Lower leg skin (tissue), 3 donors: ENCODE measurements around the gene OR9Q1.

Source experiments
- POLR2A ChIP-seq, 2 donors: fragments of 450-650 bp; IDR thresholded peaks; one replicate each; pipeline ENCODE4 v1.6.1; 2016 to 2017; ENCODE audit warnings: antibody characterized with exemption in 2 of 2, mild to moderate bottlenecking in 1 of 2, moderate library complexity in 1 of 2
- TF ChIP-seq, protein P1 (sequence below), 3 donors: fragments of 450-650 bp; IDR thresholded peaks; one replicate each; pipeline ENCODE4 v1.5.1; 2016; ENCODE audit warnings: antibody characterized with exemption in 3 of 3, mild to moderate bottlenecking in 3 of 3, moderate library complexity in 2 of 3

- TF ChIP-seq, protein P1, sequence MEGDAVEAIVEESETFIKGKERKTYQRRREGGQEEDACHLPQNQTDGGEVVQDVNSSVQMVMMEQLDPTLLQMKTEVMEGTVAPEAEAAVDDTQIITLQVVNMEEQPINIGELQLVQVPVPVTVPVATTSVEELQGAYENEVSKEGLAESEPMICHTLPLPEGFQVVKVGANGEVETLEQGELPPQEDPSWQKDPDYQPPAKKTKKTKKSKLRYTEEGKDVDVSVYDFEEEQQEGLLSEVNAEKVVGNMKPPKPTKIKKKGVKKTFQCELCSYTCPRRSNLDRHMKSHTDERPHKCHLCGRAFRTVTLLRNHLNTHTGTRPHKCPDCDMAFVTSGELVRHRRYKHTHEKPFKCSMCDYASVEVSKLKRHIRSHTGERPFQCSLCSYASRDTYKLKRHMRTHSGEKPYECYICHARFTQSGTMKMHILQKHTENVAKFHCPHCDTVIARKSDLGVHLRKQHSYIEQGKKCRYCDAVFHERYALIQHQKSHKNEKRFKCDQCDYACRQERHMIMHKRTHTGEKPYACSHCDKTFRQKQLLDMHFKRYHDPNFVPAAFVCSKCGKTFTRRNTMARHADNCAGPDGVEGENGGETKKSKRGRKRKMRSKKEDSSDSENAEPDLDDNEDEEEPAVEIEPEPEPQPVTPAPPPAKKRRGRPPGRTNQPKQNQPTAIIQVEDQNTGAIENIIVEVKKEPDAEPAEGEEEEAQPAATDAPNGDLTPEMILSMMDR (IDR thresholded peaks at IDR 0.05): no peak
- no peak for TF ChIP-seq POLR2A (IDR thresholded peaks at IDR 0.05)
These were observed 20.6 kb upstream of the OR9Q1 start for GRCh38 chr11:58003036-58003435.
